GM23248 (cell line): ENCODE measurements around the gene TUBGCP6. TPM values are rescaled to one million over a fixed set of nuclear protein-coding genes. Genes with fewer than 3 reads are reported as not detected.
A peak's percentile ranks its signal among the peaks of the same experiment; 100 is the strongest.

ENCODE experiments used
- DNase-seq: peaks from one replicate; pipeline ENCODE4 v3.0.0-alpha.2; 2015
- H2AFZ ChIP-seq: fragments of 200-600 bp; sonication (generic); 2 replicates; pipeline ENCODE4 v1.6.1; 2016; ENCODE audit warnings: antibody characterized with exemption
- H3F3A ChIP-seq: fragments of 200-600 bp; sonication (generic); 2 replicates; pipeline ENCODE4 v1.6.1; 2016; ENCODE audit warnings: mild to moderate bottlenecking, antibody characterized with exemption, mixed run types; ENCODE audit not compliant: insufficient read depth
- H3K27ac ChIP-seq: fragments of 200-600 bp; sonication (generic); 2 replicates; pipeline ENCODE4 v1.5.1; 2016; ENCODE audit warnings: mild to moderate bottlenecking
- H3K27me3 ChIP-seq: fragments of 200-600 bp; sonication (generic); replicated peaks from 2 replicates; pipeline ENCODE4 v1.6.1; 2016; ENCODE audit warnings: mild to moderate bottlenecking; ENCODE audit not compliant: insufficient read depth
- H3K36me3 ChIP-seq: fragments of 200-600 bp; sonication (generic); 2 replicates; pipeline ENCODE4 v1.6.1; 2016; ENCODE audit warnings: low read depth, mild to moderate bottlenecking
- H3K4me1 ChIP-seq: fragments of 200-600 bp; sonication (generic); 2 replicates; pipeline ENCODE4 v1.6.1; 2016; ENCODE audit warnings: mild to moderate bottlenecking; ENCODE audit not compliant: insufficient read depth
- H3K4me2 ChIP-seq: fragments of 200-600 bp; sonication (generic); one replicate; pipeline ENCODE4 v1.6.1; 2016; ENCODE audit warnings: mild to moderate bottlenecking; ENCODE audit not compliant: unreplicated experiment
- H3K4me3 ChIP-seq: fragments of 200-600 bp; sonication (generic); 2 replicates; pipeline ENCODE4 v1.5.1; 2016; ENCODE audit warnings: mild to moderate bottlenecking
- H3K79me2 ChIP-seq: fragments of 200-600 bp; sonication (generic); 2 replicates; pipeline ENCODE4 v1.6.1; 2016; ENCODE audit warnings: mild to moderate bottlenecking; ENCODE audit not compliant: insufficient read depth
- H3K9ac ChIP-seq: fragments of 200-600 bp; sonication (generic); 2 replicates; pipeline ENCODE4 v1.6.1; 2016; ENCODE audit warnings: mild to moderate bottlenecking
- H3K9me2 ChIP-seq: fragments of 200-600 bp; sonication (generic); 2 replicates; pipeline ENCODE4 v1.6.1; 2016; ENCODE audit warnings: mixed run types, mild to moderate bottlenecking, moderate library complexity; ENCODE audit not compliant: insufficient read depth
- H3K9me3 ChIP-seq: fragments of 200-600 bp; sonication (generic); one replicate; pipeline ENCODE4 v1.6.1; 2017; ENCODE audit warnings: low read depth
- H4K20me1 ChIP-seq: fragments of 200-600 bp; sonication (generic); 2 replicates; pipeline ENCODE4 v1.6.0; 2016; ENCODE audit not compliant: insufficient read depth
- EZH2 ChIP-seq: fragments of 200-600 bp; sonication (generic); IDR thresholded peaks from 2 replicates; pipeline ENCODE4 v1.6.1; 2018; ENCODE audit warnings: antibody characterized with exemption, mild to moderate bottlenecking; ENCODE audit not compliant: insufficient read depth, poor library complexity, severe bottlenecking
- EZH2phosphoT487 ChIP-seq: fragments of 200-600 bp; sonication (generic); IDR thresholded peaks from 2 replicates; pipeline ENCODE4 v1.6.1; 2018; ENCODE audit warnings: antibody characterized with exemption, moderate library complexity, mild to moderate bottlenecking, low read depth; ENCODE audit not compliant: insufficient read depth
- WGBS, 2 experiments: methylation state at CpG; one replicate each; pipeline ENCODE4 v1.1.6; 2015 to 2017; ENCODE audit warnings: low lambda C conversion rate in 2 of 2, low coverage in 1 of 2; ENCODE audit errors: missing lambda C conversion rate in 2 of 2; 5-methylcytosine and 5-hydroxymethylcytosine counted together
- in situ Hi-C: fragments of 300-500 bp; cut with MboI; formaldehyde crosslinking; loops from 2 replicates; pipeline ENCODE4 v1.15.0; 2020
- polyA plus RNA-seq: library from polyadenylated mRNA; unstranded; fragments of >200 nt; fragmentation: Nextera tagmentation; extraction: Ambion mirVana; gene quantifications from 2 replicates; pipeline ENCODE4 v1.2.1, GENCODE V29; 2016
- total RNA-seq: library from RNA; depleted of rRNA; stranded (reverse); fragments of >200 nt; shearing (Covaris generic); gene quantifications from 2 replicates; pipeline ENCODE4 v1.2.3, GENCODE V29; 2014

Gene TUBGCP6
- total and polyA plus RNA-seq, 2 experiments from 2014 or later: 16.6 to 32.0 TPM

DNA sequence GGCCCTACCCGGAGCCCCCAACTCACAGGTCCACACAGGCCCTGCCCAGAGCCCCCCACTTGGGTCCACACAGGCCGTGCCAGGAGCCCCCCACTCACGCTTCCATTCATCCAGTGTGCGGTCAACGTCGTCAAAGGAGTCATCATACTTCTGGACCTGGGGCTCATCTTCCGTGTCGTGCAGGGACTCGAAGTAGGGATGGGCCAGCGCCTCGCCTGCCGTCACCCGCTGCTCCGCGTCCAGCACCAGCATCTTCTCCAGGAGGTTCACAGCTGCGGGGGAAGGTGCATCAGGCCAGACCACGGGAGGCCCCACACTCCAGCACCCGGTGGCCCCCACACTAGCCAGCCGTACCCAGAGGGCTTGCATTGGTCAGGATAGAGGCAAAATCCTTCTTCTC is 10.3 kb upstream of the TUBGCP6 start:
- H3K4me3 ChIP-seq: no peak overlapping the region
- peaks cover 22% of the 10 kb centered on the region for H3K79me2 ChIP-seq
- no peak for TF ChIP-seq EZH2phosphoT487
- TF ChIP-seq EZH2: no peak
- H3K9ac ChIP-seq: no peak overlapping the region
- H3K9me3 ChIP-seq: no peaks in the 10 kb centered on the region
- H3K4me2 ChIP-seq: no peak overlapping the region
- no peak overlapping the region for H2AFZ ChIP-seq
- in situ Hi-C loops: no loop called here
- H4K20me1 ChIP-seq: no peaks in the 10 kb centered on the region
- H3K27ac ChIP-seq: no peak overlapping the region
- WGBS, 2 experiments: 81 to 92% methylated on average over 18 to 19 of the region's 19 CpGs
- H3K36me3 ChIP-seq: no peaks in the 10 kb centered on the region
- peaks cover 4% of the 10 kb centered on the region; the same call in 1 of the 2 replicates for H3K4me1 ChIP-seq
- no peaks in the 10 kb centered on the region for H3K27me3 ChIP-seq
- no peaks in the 10 kb centered on the region for H3K9me2 ChIP-seq
- no peak for DNase-seq
- no peaks in the 10 kb centered on the region for H3F3A ChIP-seq

- WGBS, 2 experiments: 70 to 72% methylated on average over 8 of the region's 8 CpGs
- DNase-seq: no peak
- Histone ChIP-seq H2AFZ (no peak overlapping the region), H3K4me1 (peaks cover 7% of the 10 kb centered on the region; the same call in 1 of the 2 replicates), H3K27ac (no peak overlapping the region), H4K20me1 (no peaks in the 10 kb centered on the region), H3F3A (no peaks in the 10 kb centered on the region), H3K9me3 (no peaks in the 10 kb centered on the region), H3K4me3 (no peak overlapping the region), H3K27me3 (no peaks in the 10 kb centered on the region), H3K9me2 (no peaks in the 10 kb centered on the region), H3K4me2 (no peak overlapping the region), H3K36me3 (no peaks in the 10 kb centered on the region), H3K9ac (no peak overlapping the region), H3K79me2 (peaks cover 21% of the 10 kb centered on the region; the same call in 1 of the 2 replicates)
- in situ Hi-C loops: no loop called here
- TF ChIP-seq EZH2phosphoT487 (no peak), EZH2 (no peak)
Observed at GRCh38 chr22:50253941-50254340, 9.1 kb upstream of the TUBGCP6 start.

GRCh38 chr22:50253046-50253915 is 8.5 kb upstream of the TUBGCP6 start:
- in situ Hi-C loops: no loop called here
- no peak overlapping the region for H2AFZ ChIP-seq

DNA sequence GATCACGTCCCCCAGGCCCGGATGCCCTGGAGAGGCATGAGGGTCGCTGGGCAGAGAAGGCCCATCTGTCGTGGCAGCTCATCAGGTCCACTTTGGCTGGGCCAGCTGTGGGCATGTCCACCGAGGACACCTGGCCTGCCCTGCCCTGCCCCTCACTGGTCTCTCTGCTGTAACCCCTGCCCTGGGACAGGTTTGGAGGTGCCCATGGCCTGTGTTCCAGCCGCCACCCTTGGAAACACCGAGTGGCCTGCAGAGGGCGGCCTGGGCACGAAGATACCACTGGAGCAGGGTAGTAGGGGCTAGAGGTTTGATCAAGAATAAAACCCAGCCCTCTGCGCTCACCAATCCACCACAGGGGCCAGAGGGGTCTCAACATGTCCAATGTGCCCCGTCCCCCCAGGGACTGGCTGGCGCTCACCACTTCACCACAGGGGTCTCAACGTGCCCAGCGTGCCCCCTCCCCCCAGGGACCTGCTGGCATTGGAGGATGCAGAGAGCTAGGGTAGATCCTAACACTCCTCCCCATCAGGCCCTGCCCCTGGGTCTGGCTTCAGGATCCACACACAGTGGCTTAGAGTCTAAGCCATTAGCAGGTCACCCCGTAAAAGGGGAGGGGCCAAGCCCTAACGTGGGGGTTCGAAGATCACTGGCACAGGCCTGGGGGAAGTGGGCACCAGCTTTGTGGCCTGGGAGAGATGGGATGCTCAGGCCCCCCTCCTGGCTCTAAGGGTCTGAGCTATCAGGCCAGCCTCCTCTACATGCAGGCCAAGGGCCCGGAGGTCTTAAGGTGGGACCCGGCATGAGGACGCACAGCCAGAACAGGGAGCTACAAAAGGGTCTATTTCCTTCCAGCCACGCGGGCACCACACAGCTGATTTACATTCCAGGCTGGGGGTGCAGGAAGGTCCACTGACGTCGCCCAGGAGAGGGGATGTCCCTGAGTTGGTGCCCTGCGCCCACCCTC is 7.5 kb upstream of the TUBGCP6 start:
- Histone ChIP-seq H4K20me1 (no peaks in the 10 kb centered on the region), H3K27me3 (no peaks in the 10 kb centered on the region), H3K9me2 (no peaks in the 10 kb centered on the region), H3K9ac (no peak overlapping the region), H3K36me3 (no peaks in the 10 kb centered on the region), H3K79me2 (peaks cover 17% of the 10 kb centered on the region; the same call in 1 of the 2 replicates), H3K27ac (no peak overlapping the region), H2AFZ (no peak overlapping the region), H3K4me1 (peaks cover 7% of the 10 kb centered on the region; the same call in 1 of the 2 replicates), H3K9me3 (no peaks in the 10 kb centered on the region), H3K4me3 (no peak overlapping the region), H3K4me2 (no peak overlapping the region), H3F3A (no peaks in the 10 kb centered on the region)
- TF ChIP-seq EZH2phosphoT487 (no peak), EZH2 (no peak)
- peak; percentile 86 for DNase-seq
- in situ Hi-C loops: no loop called here
- 45 to 52% methylated on average over 21 to 25 of the region's 25 CpGs for WGBS, 2 experiments

More at GRCh38 chr22:50253046-50253915, 8.5 kb upstream of the TUBGCP6 start:
- Histone ChIP-seq H3K36me3 (no peaks in the 10 kb centered on the region), H3K27ac (no peak overlapping the region), H3K4me1 (peaks cover 7% of the 10 kb centered on the region; the same call in 1 of the 2 replicates), H3F3A (no peaks in the 10 kb centered on the region), H3K79me2 (peaks cover 18% of the 10 kb centered on the region; the same call in 1 of the 2 replicates), H3K4me3 (no peak overlapping the region), H3K9me2 (no peaks in the 10 kb centered on the region), H4K20me1 (no peaks in the 10 kb centered on the region), H3K4me2 (no peak overlapping the region), H3K27me3 (no peaks in the 10 kb centered on the region), H3K9me3 (no peaks in the 10 kb centered on the region), H3K9ac (no peak overlapping the region)
- 78 to 84% methylated on average over 17 to 22 of the region's 22 CpGs for WGBS, 2 experiments
- TF ChIP-seq EZH2phosphoT487 (no peak), EZH2 (no peak)
- no peak for DNase-seq
